D721Med (cell line): ENCODE measurements around the gene CD47.

Source experiments
- DNase-seq: peaks from one replicate; pipeline ENCODE4 v3.0.0; 2011; ENCODE audit warnings: low spot score; ENCODE audit not compliant: insufficient read length
- FAIRE-seq: peaks from 2 replicates; lab custom pipeline; 2011; peaks lifted over from hg19 to GRCh38; lab: Jason Lieb, UNC
- TF ChIP-seq, protein P1 (sequence below): IDR thresholded peaks from 2 replicates; pipeline ENCODE4 v1.5.1; 2012; ENCODE audit warnings: mild to moderate bottlenecking, control low read depth; ENCODE audit not compliant: insufficient read depth; ENCODE audit errors: missing control alignments

CD47 gene

GRCh38 chr3:108041253-108041652 lies 49.6 kb downstream of the CD47 start:
- DNase-seq = no peak
- TF ChIP-seq, protein P1, sequence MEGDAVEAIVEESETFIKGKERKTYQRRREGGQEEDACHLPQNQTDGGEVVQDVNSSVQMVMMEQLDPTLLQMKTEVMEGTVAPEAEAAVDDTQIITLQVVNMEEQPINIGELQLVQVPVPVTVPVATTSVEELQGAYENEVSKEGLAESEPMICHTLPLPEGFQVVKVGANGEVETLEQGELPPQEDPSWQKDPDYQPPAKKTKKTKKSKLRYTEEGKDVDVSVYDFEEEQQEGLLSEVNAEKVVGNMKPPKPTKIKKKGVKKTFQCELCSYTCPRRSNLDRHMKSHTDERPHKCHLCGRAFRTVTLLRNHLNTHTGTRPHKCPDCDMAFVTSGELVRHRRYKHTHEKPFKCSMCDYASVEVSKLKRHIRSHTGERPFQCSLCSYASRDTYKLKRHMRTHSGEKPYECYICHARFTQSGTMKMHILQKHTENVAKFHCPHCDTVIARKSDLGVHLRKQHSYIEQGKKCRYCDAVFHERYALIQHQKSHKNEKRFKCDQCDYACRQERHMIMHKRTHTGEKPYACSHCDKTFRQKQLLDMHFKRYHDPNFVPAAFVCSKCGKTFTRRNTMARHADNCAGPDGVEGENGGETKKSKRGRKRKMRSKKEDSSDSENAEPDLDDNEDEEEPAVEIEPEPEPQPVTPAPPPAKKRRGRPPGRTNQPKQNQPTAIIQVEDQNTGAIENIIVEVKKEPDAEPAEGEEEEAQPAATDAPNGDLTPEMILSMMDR = no peak
- FAIRE-seq = no peak

DNA sequence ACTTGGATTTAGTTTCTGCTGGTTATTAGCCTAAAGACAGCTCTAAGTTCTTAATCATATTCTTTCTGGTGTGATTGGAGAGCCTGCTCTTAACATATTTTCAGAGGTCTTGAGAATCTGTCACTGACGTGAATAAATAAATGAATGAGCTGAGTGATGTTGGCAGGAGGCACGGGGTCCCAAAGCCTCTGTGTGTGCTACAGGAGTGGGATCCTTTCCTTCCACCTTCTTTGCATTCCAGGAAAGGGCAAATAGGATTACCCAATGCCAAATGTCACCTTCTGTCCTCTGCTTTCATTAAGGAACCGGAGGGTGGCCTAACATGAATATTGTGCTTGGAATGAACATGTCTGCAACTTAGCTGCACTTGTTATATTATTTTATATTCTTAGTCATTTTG lies 53.1 kb downstream of the CD47 start:
- no peak for FAIRE-seq
- TF ChIP-seq, protein P1 = no peak

DNA sequence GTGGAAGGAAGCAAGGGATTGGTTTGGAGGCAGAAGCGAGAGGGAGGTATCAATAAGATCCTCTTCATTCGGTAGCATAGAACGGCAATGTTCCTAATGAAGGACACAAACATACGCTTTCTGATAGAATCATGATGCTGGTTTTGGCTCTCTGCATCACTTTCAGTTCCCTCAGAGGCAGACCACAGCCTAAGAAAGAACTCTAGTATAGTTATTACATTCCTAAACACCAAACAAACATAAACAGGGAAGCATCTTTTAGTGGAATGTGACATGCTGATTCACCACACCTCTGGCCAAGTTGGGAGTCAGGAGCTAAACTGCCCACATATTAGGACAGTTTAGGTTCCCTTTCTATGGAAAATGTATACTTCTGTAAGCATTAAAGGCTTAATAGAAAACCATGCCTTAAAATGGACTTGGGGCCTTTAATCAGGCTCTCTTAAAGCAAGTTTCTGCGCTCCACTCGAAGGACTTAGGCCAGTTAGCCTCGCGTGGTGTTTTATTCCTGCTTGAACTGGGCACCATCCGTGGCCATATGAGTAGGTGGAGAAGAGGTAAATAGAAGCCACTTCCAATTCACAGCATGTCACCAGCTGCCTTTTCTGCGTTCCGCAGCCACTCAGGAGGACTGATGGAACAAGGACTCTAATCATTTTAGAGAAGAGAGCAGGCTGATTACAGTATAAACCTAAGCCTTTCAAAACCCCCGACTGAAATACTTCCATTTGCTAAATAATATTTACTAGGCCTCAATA lies 53.7 kb downstream of the CD47 start:
- TF ChIP-seq, protein P1 = no peak
- no peak for DNase-seq
- FAIRE-seq = no peak

More for the DNA sequence above, 53.1 kb downstream of the CD47 start:
- no peak for DNase-seq

GRCh38 chr3:108036401-108036800 lies 54.4 kb downstream of the CD47 start:
- FAIRE-seq = no peak
- TF ChIP-seq, protein P1 = no peak
- no peak for DNase-seq

DNA sequence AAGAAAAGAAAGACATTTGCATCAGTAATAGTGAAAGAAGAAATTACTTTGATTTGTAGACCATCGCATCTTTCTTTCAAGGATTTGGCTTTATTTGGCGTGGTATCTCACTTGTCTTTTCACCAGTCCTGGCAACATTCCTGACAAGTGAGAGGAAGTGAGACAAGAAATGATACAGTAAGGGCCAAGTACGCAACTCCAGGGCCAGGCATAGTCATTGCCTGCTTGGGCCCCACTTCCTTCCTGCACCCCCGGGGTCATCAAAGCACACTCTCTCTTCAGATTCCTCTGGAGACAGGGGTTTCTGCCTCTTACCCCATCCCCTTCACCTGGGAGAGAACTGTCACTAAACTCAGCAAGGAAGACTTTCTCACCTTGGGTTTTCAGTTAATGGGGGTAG lies 55.1 kb downstream of the CD47 start:
- DNase-seq (no peak), FAIRE-seq (no peak)
- TF ChIP-seq, protein P1 = no peak

DNA sequence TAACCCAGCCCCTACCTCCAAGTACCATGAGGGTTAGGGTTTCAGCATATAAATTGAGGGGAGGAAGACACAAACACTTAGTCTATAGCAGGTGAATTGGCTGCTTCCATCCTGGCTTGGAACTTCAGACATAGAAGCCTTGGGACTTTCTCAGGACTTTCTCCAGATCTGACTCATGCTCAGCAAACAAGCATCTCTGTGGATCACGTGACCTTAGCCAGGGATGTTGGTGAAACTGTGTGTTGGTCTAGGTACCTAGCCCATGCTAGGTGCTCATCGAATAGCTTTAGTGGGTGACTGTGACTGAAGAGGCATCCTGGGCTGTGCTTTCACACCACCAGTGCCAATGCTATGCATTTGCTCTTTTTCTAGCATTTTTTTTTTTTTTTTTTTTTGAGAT lies 58.9 kb downstream of the CD47 start:
- no peak for DNase-seq
- TF ChIP-seq, protein P1 = no peak
- FAIRE-seq = no peak

- no peak for FAIRE-seq
- TF ChIP-seq, protein P1 = no peak
- no peak for DNase-seq
These were observed 59.9 kb downstream of the CD47 start for GRCh38 chr3:108030960-108031359.
